Mesodermal cell (in vitro differentiated cells): ENCODE results near the gene MAPK6.
"Not testable (repeated sequence)": the region's sequence is repeated elsewhere in the genome, so short reads cannot be mapped to it uniquely, and the experiment has no call there.

Experiments
- H3K27ac ChIP-seq: 2 replicates; pipeline ENCODE4 v1.7.0; 2013; ENCODE audit warnings: mild to moderate bottlenecking, low read depth, low read length, moderate library complexity; ENCODE audit not compliant: severe bottlenecking
- H3K36me3 ChIP-seq: 2 replicates; pipeline ENCODE4 v1.7.1; 2013; ENCODE audit warnings: mild to moderate bottlenecking, low read length, moderate library complexity; ENCODE audit not compliant: control insufficient read depth, insufficient read depth
- H3K4me1 ChIP-seq: one replicate; pipeline ENCODE4 v1.7.1; 2013; ENCODE audit warnings: mild to moderate bottlenecking, low read length; ENCODE audit not compliant: insufficient read depth, control insufficient read depth, poor library complexity, severe bottlenecking
- H3K4me3 ChIP-seq: 2 replicates; pipeline ENCODE4 v1.7.0; 2013; ENCODE audit warnings: low read length, control low read depth, mild to moderate bottlenecking; ENCODE audit not compliant: insufficient read depth, poor library complexity, severe bottlenecking; ENCODE audit errors: extremely low read depth
- H3K9me3 ChIP-seq: 2 replicates; pipeline ENCODE4 v1.7.1; 2013; ENCODE audit warnings: mild to moderate bottlenecking, low read length, moderate library complexity; ENCODE audit not compliant: control insufficient read depth
- WGBS, 2 experiments: methylation state at CpG; one replicate each; pipeline ENCODE4 v1.1.5; 2013; ENCODE audit warnings: missing lambda C conversion rate in 2 of 2; ENCODE audit not compliant: insufficient coverage in 2 of 2; 5-methylcytosine and 5-hydroxymethylcytosine counted together

MAPK6 gene

GRCh38 chr15:52050416-52050815, 31.4 kb downstream of the MAPK6 start:
- WGBS, 2 experiments = 100% methylated on average over 1 of the region's 1 CpG; no CpG with 5 or more reads in 1 of the 2 experiments
- Histone ChIP-seq H3K4me3 (no peak overlapping the region), H3K27ac (no peak overlapping the region), H3K9me3 (no peaks in the 10 kb centered on the region), H3K4me1 (no peaks in the 10 kb centered on the region), H3K36me3 (peaks cover 74% of the 10 kb centered on the region)

GRCh38 chr15:52052066-52052935, 33.3 kb downstream of the MAPK6 start:
- H3K9me3 ChIP-seq = no peaks in the 10 kb centered on the region
- 100% methylated on average over 1 of the region's 4 CpGs; no CpG with 5 or more reads in 1 of the 2 experiments for whole genome bisulfite sequencing, 2 experiments
- H3K27ac ChIP-seq = no peak overlapping the region
- H3K36me3 ChIP-seq = peaks cover 84% of the 10 kb centered on the region
- H3K4me1 ChIP-seq = no peaks in the 10 kb centered on the region
- H3K4me3 ChIP-seq = no peak overlapping the region

DNA sequence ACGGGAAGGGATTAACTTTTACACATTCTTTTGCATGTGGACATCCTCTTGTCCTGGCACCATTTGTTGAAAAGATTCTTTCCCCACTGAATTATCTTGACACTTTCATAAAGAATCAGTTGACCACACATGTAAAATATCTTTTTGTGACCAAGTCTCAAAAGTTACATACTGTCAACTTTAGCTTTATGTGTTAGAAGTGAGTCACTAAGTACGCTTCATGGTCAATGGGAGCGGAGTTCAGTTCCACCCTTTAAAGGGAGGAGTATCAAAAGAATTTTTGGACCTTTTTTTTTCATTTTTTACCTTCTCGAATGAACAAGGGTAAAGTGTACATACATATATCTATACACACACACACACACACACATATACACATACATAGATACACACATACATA, 35.4 kb downstream of the MAPK6 start:
- WGBS, 2 experiments = no CpG with 5 or more reads among the region's 4 CpGs
- no peaks in the 10 kb centered on the region for H3K4me1 ChIP-seq
- no peak overlapping the region for H3K4me3 ChIP-seq
- H3K27ac ChIP-seq = no peak overlapping the region
- no peaks in the 10 kb centered on the region for H3K9me3 ChIP-seq
- H3K36me3 ChIP-seq = peaks cover 79% of the 10 kb centered on the region

DNA sequence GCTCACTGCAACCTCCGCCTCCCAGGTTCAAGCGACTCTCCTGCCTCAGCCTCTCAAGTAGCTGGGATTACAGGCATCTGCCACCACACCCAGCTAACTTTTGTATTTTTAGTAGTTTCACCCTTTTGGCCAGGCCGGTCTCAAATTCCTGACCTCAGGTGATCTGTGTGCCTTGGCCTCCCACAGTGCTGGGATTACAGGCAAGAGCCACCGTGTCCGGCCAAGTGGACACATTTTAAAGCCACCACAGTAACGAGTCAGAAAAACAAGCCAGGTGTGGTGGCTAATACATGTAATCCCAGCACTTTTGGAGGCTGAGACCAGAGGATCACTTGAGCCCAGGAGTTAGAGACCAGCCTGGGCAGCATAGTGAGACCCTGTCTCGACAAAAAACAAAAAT, 35.8 kb downstream of the MAPK6 start:
- H3K4me3 ChIP-seq, H3K27ac ChIP-seq, H3K9me3 ChIP-seq, H3K4me1 ChIP-seq: not testable (repeated sequence)
- 95 to 100% methylated on average over 7 of the region's 7 CpGs for WGBS, 2 experiments
- peaks cover 79% of the 10 kb centered on the region for H3K36me3 ChIP-seq

DNA sequence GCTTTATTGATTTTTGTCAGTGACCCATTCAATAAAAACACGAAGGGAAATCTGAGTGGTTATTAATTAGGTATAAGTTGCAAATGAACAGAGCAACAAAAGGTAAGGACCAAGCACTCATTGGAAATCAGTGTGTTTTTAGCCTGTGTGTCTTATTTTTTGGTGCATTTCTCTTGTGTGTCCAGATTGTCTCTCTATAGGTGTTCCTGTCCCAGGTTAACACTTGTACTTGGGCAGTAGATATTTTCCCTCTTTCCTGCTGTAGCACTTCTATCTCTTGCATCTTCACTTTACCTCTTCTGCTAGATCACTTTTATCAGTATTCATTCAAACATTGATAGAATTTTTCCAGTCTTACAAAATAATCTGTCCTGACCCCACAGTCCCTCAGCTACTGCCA, 37.0 kb downstream of the MAPK6 start:
- Histone ChIP-seq H3K27ac (no peak overlapping the region), H3K4me3 (no peak overlapping the region), H3K36me3 (peaks cover 80% of the 10 kb centered on the region), H3K4me1 (no peaks in the 10 kb centered on the region), H3K9me3 (no peaks in the 10 kb centered on the region)
- WGBS, 2 experiments = 86 to 88% methylated on average over 1 of the region's 1 CpG

GRCh38 chr15:52056496-52056895, 37.5 kb downstream of the MAPK6 start:
- 94 to 100% methylated on average over 2 to 3 of the region's 3 CpGs for WGBS, 2 experiments
- Histone ChIP-seq H3K4me3 (no peak overlapping the region), H3K4me1 (no peaks in the 10 kb centered on the region), H3K9me3 (no peaks in the 10 kb centered on the region), H3K27ac (no peak overlapping the region), H3K36me3 (peaks cover 79% of the 10 kb centered on the region)

- Histone ChIP-seq H3K4me3 (no peak overlapping the region), H3K9me3 (no peaks in the 10 kb centered on the region), H3K4me1 (no peaks in the 10 kb centered on the region), H3K27ac (no peak overlapping the region), H3K36me3 (peaks cover 79% of the 10 kb centered on the region)
Observed at GRCh38 chr15:52057996-52058395, 39.0 kb downstream of the MAPK6 start.

DNA sequence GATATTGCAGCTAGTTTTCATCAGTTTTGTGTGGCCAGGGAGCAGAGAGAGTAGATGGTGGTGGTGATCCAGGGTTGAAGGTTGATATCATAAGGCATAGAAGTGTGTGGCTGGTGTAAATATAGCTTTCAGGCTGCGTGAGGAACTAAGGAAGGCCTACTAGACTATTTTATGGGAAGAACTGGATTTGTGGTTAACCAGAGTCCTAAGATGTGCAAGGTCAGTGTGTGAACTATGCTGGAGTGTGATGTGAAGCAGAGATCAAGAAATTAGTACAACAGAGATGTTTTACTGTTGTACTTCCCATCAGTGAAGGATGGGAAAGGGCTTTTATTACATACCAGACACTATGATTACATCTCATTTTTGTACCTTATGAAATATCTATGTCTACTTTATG, 41.5 kb downstream of the MAPK6 start:
- Histone ChIP-seq H3K4me3 (no peak overlapping the region), H3K36me3 (peaks cover 81% of the 10 kb centered on the region)
- WGBS, 2 experiments = 100% methylated on average over 1 of the region's 1 CpG

GRCh38 chr15:52066842-52067544, 48.0 kb downstream of the MAPK6 start:
- no peak overlapping the region for H3K4me3 ChIP-seq
- H3K9me3 ChIP-seq = no peaks in the 10 kb centered on the region
- H3K4me1 ChIP-seq = no peaks in the 10 kb centered on the region
- WGBS, 2 experiments = 90 to 100% methylated on average over 1 to 2 of the region's 3 CpGs
- H3K27ac ChIP-seq = no peak overlapping the region
- peaks cover 25% of the 10 kb centered on the region for H3K36me3 ChIP-seq

More for the DNA sequence above, 41.5 kb downstream of the MAPK6 start:
- Histone ChIP-seq H3K27ac (no peak overlapping the region), H3K4me1 (no peaks in the 10 kb centered on the region), H3K9me3 (no peaks in the 10 kb centered on the region)

DNA sequence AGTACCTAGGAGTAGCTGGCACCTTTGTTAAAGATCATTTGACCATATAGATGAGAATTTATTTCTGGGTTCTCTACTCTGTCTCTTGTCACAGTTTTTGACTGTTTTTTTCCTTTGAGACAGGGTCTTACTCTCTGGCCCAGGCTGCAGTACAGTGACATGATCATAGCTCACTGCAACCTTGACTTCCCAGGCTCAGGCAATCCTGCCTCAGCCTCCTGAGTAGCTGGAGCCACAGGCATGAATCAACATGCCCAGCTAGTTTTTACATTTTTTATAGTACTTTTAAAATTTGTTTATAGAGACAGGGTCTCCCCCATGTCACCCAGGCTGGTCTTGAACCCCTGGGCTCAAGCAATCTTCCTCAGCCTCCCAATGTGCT, 48.5 kb downstream of the MAPK6 start:
- H3K4me3 ChIP-seq = no peak overlapping the region
- no peaks in the 10 kb centered on the region for H3K4me1 ChIP-seq
- H3K27ac ChIP-seq = no peak overlapping the region
- peaks cover 19% of the 10 kb centered on the region for H3K36me3 ChIP-seq
- H3K9me3 ChIP-seq = no peaks in the 10 kb centered on the region
